CD4-positive, alpha-beta T cell treated with Interferon alpha-2 for 1 hour (primary cell): ENCODE measurements around the gene CRYZL1.
"Not testable (repeated sequence)": the region's sequence is repeated elsewhere in the genome, so short reads cannot be mapped to it uniquely, and the experiment has no call there.

ENCODE experiments used
- DNase-seq, 2 donors: peaks; one replicate each; pipeline ENCODE4 v3.0.0-alpha.2; 2020 to 2022

CRYZL1 gene

GRCh38 chr21:33641352-33642026 lies at the start of gene CRYZL1:
CRYZL1 (minus strand) TSS chr21:33641741; CDS start chr21:33631551, 10,190 bp downstream.
- peak; percentile 100 for DNase-seq

- no peak for DNase-seq
These were observed 49.3 kb upstream of the CRYZL1 start for GRCh38 chr21:33690874-33691273.

GRCh38 chr21:33688353-33688752 lies 46.8 kb upstream of the CRYZL1 start:
- no peak for DNase-seq

GRCh38 chr21:33687634-33688033 lies 46.1 kb upstream of the CRYZL1 start:
- no peak for DNase-seq

GRCh38 chr21:33686386-33686785 lies 44.8 kb upstream of the CRYZL1 start:
- no peak for DNase-seq

- no peak for DNase-seq
These were observed 44.2 kb upstream of the CRYZL1 start for GRCh38 chr21:33685613-33686197.

- no peak for DNase-seq
These were observed 43.5 kb upstream of the CRYZL1 start for GRCh38 chr21:33684923-33685560.

- DNase-seq, result no peak
These were observed 42.5 kb upstream of the CRYZL1 start for GRCh38 chr21:33684068-33684467.

GRCh38 chr21:33682992-33683627 lies 41.6 kb upstream of the CRYZL1 start:
- no peak for DNase-seq

- no peak for DNase-seq
These were observed 39.3 kb upstream of the CRYZL1 start for GRCh38 chr21:33680870-33681269.

GRCh38 chr21:33677450-33677849 lies 35.9 kb upstream of the CRYZL1 start:
- DNase-seq, result no peak

- not testable (repeated sequence) for DNase-seq
These were observed 35.1 kb upstream of the CRYZL1 start for GRCh38 chr21:33676666-33677065.

GRCh38 chr21:33674226-33674625 lies 32.7 kb upstream of the CRYZL1 start:
- DNase-seq, result no peak

GRCh38 chr21:33673473-33673872 lies 31.9 kb upstream of the CRYZL1 start:
- DNase-seq, result no peak

- DNase-seq, result no peak
These were observed 28.8 kb upstream of the CRYZL1 start for GRCh38 chr21:33670076-33670978.

GRCh38 chr21:33668620-33669019 lies 27.1 kb upstream of the CRYZL1 start:
- DNase-seq, result no peak

GRCh38 chr21:33668180-33668579 lies 26.6 kb upstream of the CRYZL1 start:
- no peak for DNase-seq

- no peak for DNase-seq
These were observed 26.1 kb upstream of the CRYZL1 start for GRCh38 chr21:33667636-33668035.

GRCh38 chr21:33666153-33666552 lies 24.6 kb upstream of the CRYZL1 start:
- no peak for DNase-seq

GRCh38 chr21:33664135-33664534 lies 22.6 kb upstream of the CRYZL1 start:
- DNase-seq, result no peak

GRCh38 chr21:33663241-33663640 lies 21.7 kb upstream of the CRYZL1 start:
- no peak for DNase-seq

- no peak for DNase-seq
These were observed 20.5 kb upstream of the CRYZL1 start for GRCh38 chr21:33662046-33662445.

- no peak for DNase-seq
These were observed 19.6 kb upstream of the CRYZL1 start for GRCh38 chr21:33661146-33661545.
